Neural cell (in vitro differentiated cells): ENCODE data around the gene MED13L.

Experiments
- CTCF ChIP-seq: fragments of 450-650 bp; IDR thresholded peaks from 2 replicates; pipeline ENCODE4 v1.5.1; 2014; ENCODE audit warnings: antibody characterized with exemption, mild to moderate bottlenecking, moderate library complexity; ENCODE audit not compliant: poor library complexity, severe bottlenecking
- EZH2 ChIP-seq: fragments of 200-600, 300-800 bp; shearing (Covaris generic), sonication (generic); IDR thresholded peaks from 2 replicates; pipeline ENCODE4 v1.6.1; 2014; ENCODE audit warnings: antibody characterized with exemption, low read length, borderline replicate concordance, mild to moderate bottlenecking; ENCODE audit not compliant: insufficient read depth, poor library complexity, severe bottlenecking
- MXI1 ChIP-seq: fragments of 450-650 bp; conservative IDR thresholded peaks from 2 replicates; pipeline ENCODE4 v1.6.1; 2014; ENCODE audit warnings: antibody characterized with exemption, mild to moderate bottlenecking; ENCODE audit not compliant: poor library complexity, severe bottlenecking
- POLR2AphosphoS5 ChIP-seq: IDR thresholded peaks from 2 replicates; pipeline ENCODE4 v1.6.1; 2012
- RAD21 ChIP-seq: fragments of 450-650 bp; conservative IDR thresholded peaks from 2 replicates; pipeline ENCODE4 v1.6.1; 2014; ENCODE audit warnings: antibody characterized with exemption, mild to moderate bottlenecking, moderate library complexity
- REST ChIP-seq: IDR thresholded peaks from 2 replicates; pipeline ENCODE4 v1.6.1; 2012; ENCODE audit warnings: borderline replicate concordance

GRCh38 chr12:115926037-115926670 is 351.3 kb downstream of the MED13L start:
- TF ChIP-seq CTCF (no peak), REST (no peak), EZH2 (no peak), POLR2AphosphoS5 (no peak), RAD21 (no peak), MXI1 (no peak)
